SK-N-SH treated with all-trans-retinoic acid at 6 μM for 48 hours (cell line): Measurements from ENCODE around the gene TGOLN2.

Source experiments
- ARNTL ChIP-seq: fragments of 450-650 bp; formaldehyde crosslinking; IDR thresholded peaks from 2 replicates; pipeline ENCODE4 v1.5.0; 2020; ENCODE audit warnings: low read depth, mild to moderate bottlenecking, moderate library complexity, borderline replicate concordance
- ISL1 ChIP-seq: fragments of 250-450 bp; sonication (Bioruptor Pico); IDR thresholded peaks from 2 replicates; pipeline ENCODE4 v2.1.2; 2022; ENCODE audit warnings: mild to moderate bottlenecking, moderate library complexity
- PATZ1 ChIP-seq: fragments of 250-450 bp; sonication (Bioruptor Pico); IDR thresholded peaks from 2 replicates; pipeline ENCODE4 v1.8.0; 2020; ENCODE audit warnings: mild to moderate bottlenecking, moderate library complexity, borderline replicate concordance
- PPARA ChIP-seq: fragments of 250-450 bp; sonication (Bioruptor Pico); IDR thresholded peaks from 2 replicates; pipeline ENCODE4 v1.5.0; 2020; ENCODE audit warnings: mild to moderate bottlenecking, borderline replicate concordance
- RARB ChIP-seq: fragments of 250-450 bp; sonication (Bioruptor Pico); IDR thresholded peaks from 2 replicates; pipeline ENCODE4 v1.8.0; 2021; ENCODE audit warnings: mild to moderate bottlenecking, moderate library complexity
- SNAI2 ChIP-seq: fragments of 250-450 bp; sonication (Bioruptor Pico); IDR thresholded peaks from 2 replicates; pipeline ENCODE4 v1.5.0; 2020; ENCODE audit warnings: mild to moderate bottlenecking, moderate library complexity

GRCh38 chr2:85368921-85369320 lies 41.1 kb upstream of the TGOLN2 start:
- TF ChIP-seq PPARA (no peak), ISL1 (CRISPR knock-in tag) (no peak), RARB (CRISPR knock-in tag) (no peak), SNAI2 (CRISPR knock-in tag) (no peak), PATZ1 (CRISPR knock-in tag) (no peak), ARNTL (CRISPR knock-in tag) (no peak)
